ENCODE data around the gene SORCS2. TPM values are rescaled to one million over a fixed set of nuclear protein-coding genes. Genes with fewer than 3 reads are reported as not detected.
A peak's percentile ranks its signal among the peaks of the same experiment; 100 is the strongest.

SORCS2 gene
- total RNA-seq, 1 donor from 2014 or later = 29.5 TPM

- Mint-ChIP-seq H3K9me3 (ENCODE audit: unreplicated experiment) (peaks cover 11% of the 10 kb centered on the region), H3K27me3 (ENCODE audit: unreplicated experiment) (peaks cover 8% of the 10 kb centered on the region), H3K36me3 (ENCODE audit: unreplicated experiment) (peaks cover 6% of the 10 kb centered on the region), H3K27ac (ENCODE audit: unreplicated experiment) (no peak overlapping the region), H3K4me3 (ENCODE audit: unreplicated experiment) (no peak overlapping the region), H3K4me1 (ENCODE audit: low read depth, unreplicated experiment) (peaks cover 4% of the 10 kb centered on the region)
- no peak for DNase-seq
- no peak for TF ChIP-seq CTCF (IDR thresholded peaks at IDR 0.05; ENCODE audit: partially characterized antibody, unreplicated experiment)
Observed at GRCh38 chr4:7441201-7441600, 248.9 kb downstream of the SORCS2 start.

GRCh38 chr4:7442574-7443162, 250.3 kb downstream of the SORCS2 start:
- TF ChIP-seq CTCF (IDR thresholded peaks at IDR 0.05; ENCODE audit: partially characterized antibody, unreplicated experiment) = no peak
- Mint-ChIP-seq H3K36me3 (ENCODE audit: unreplicated experiment) (peaks cover 6% of the 10 kb centered on the region), H3K27me3 (ENCODE audit: unreplicated experiment) (peaks cover 5% of the 10 kb centered on the region), H3K27ac (ENCODE audit: unreplicated experiment) (no peak overlapping the region), H3K4me3 (ENCODE audit: unreplicated experiment) (no peak overlapping the region), H3K4me1 (ENCODE audit: low read depth, unreplicated experiment) (peaks cover 4% of the 10 kb centered on the region), H3K9me3 (ENCODE audit: unreplicated experiment) (peaks cover 8% of the 10 kb centered on the region)
- DNase-seq = no peak

GRCh38 chr4:7444314-7444713, 252.0 kb downstream of the SORCS2 start:
- Mint-ChIP-seq H3K36me3 (ENCODE audit: unreplicated experiment) (peaks cover 4% of the 10 kb centered on the region), H3K4me3 (ENCODE audit: unreplicated experiment) (no peak overlapping the region), H3K4me1 (ENCODE audit: low read depth, unreplicated experiment) (peaks cover 4% of the 10 kb centered on the region), H3K9me3 (ENCODE audit: unreplicated experiment) (peaks cover 4% of the 10 kb centered on the region), H3K27me3 (ENCODE audit: unreplicated experiment) (peaks cover 5% of the 10 kb centered on the region), H3K27ac (ENCODE audit: unreplicated experiment) (no peak overlapping the region)
- DNase-seq = peak; percentile 4
- TF ChIP-seq CTCF (IDR thresholded peaks at IDR 0.05; ENCODE audit: partially characterized antibody, unreplicated experiment) = no peak

- Mint-ChIP-seq H3K9me3 (ENCODE audit: unreplicated experiment) (no peaks in the 10 kb centered on the region), H3K27ac (ENCODE audit: unreplicated experiment) (no peak overlapping the region), H3K4me3 (ENCODE audit: unreplicated experiment) (no peak overlapping the region), H3K36me3 (ENCODE audit: unreplicated experiment) (no peaks in the 10 kb centered on the region), H3K4me1 (ENCODE audit: low read depth, unreplicated experiment) (peaks cover 4% of the 10 kb centered on the region), H3K27me3 (ENCODE audit: unreplicated experiment) (peaks cover 5% of the 10 kb centered on the region)
- TF ChIP-seq CTCF (IDR thresholded peaks at IDR 0.05; ENCODE audit: partially characterized antibody, unreplicated experiment) = no peak
- DNase-seq = no peak
Observed at GRCh38 chr4:7444731-7445130, 252.4 kb downstream of the SORCS2 start.

- Mint-ChIP-seq H3K4me3 (ENCODE audit: unreplicated experiment) (no peak overlapping the region), H3K36me3 (ENCODE audit: unreplicated experiment) (no peaks in the 10 kb centered on the region), H3K9me3 (ENCODE audit: unreplicated experiment) (peaks cover 1% of the 10 kb centered on the region), H3K27me3 (ENCODE audit: unreplicated experiment) (peaks cover 8% of the 10 kb centered on the region), H3K27ac (ENCODE audit: unreplicated experiment) (no peak overlapping the region), H3K4me1 (ENCODE audit: low read depth, unreplicated experiment) (peaks cover 4% of the 10 kb centered on the region)
- TF ChIP-seq CTCF (IDR thresholded peaks at IDR 0.05; ENCODE audit: partially characterized antibody, unreplicated experiment) = no peak
- no peak for DNase-seq
Observed at GRCh38 chr4:7447236-7447635, 254.9 kb downstream of the SORCS2 start.
